CD14-positive monocyte (primary cell): ENCODE results near the gene PLEKHA8. TPM values are rescaled to one million over a fixed set of nuclear protein-coding genes. Genes with fewer than 3 reads are reported as not detected.

Source experiments
- DNase-seq, 3 donors: peaks; one replicate each; pipeline ENCODE4 v3.0.0-alpha.2; 2011 to 2022
- H2AFZ ChIP-seq: 2 replicates; pipeline ENCODE4 v1.6.0; 2012; ENCODE audit warnings: mild to moderate bottlenecking, low read depth, low read length, inconsistent platforms; ENCODE audit not compliant: insufficient read depth, poor library complexity, severe bottlenecking
- H3K27ac ChIP-seq, 2 donors: 1 replicate in 1 of 2; 2 replicates in 1 of 2; pipeline ENCODE4 v1.5.1; 2012 to 2013; ENCODE audit warnings: low read length in 2 of 2, control low read depth in 1 of 2, inconsistent platforms in 1 of 2, low read depth in 1 of 2, mild to moderate bottlenecking in 1 of 2
- H3K27me3 ChIP-seq, 2 donors: one replicate each; pipeline versions ENCODE4 v1.6.0 to v1.6.1; 2011 to 2013; ENCODE audit warnings: low read length in 2 of 2; ENCODE audit not compliant: control insufficient read depth in 2 of 2, insufficient read depth in 2 of 2
- H3K36me3 ChIP-seq, 2 donors: replicated peaks in 1 of 2; 1 replicate in 1 of 2; 2 replicates in 1 of 2; pipeline versions ENCODE4 v1.5.1 to v1.6.1; 2012 to 2013; ENCODE audit warnings: low read length in 2 of 2, control low read depth in 1 of 2, inconsistent platforms in 1 of 2, mild to moderate bottlenecking in 1 of 2; ENCODE audit not compliant: insufficient read depth in 2 of 2, control insufficient read depth in 1 of 2
- H3K4me1 ChIP-seq, 2 donors: 1 replicate in 1 of 2; 2 replicates in 1 of 2; pipeline versions ENCODE4 v1.5.1 to v1.6.1; 2012 to 2013; ENCODE audit warnings: low read length in 2 of 2, control low read depth in 1 of 2, inconsistent platforms in 1 of 2, mild to moderate bottlenecking in 1 of 2, moderate library complexity in 1 of 2; ENCODE audit not compliant: insufficient read depth in 2 of 2, control insufficient read depth in 1 of 2
- H3K4me2 ChIP-seq: replicated peaks from 2 replicates; pipeline ENCODE3; 2012; ENCODE audit warnings: low read length, moderate library complexity, mild to moderate bottlenecking; ENCODE audit not compliant: poor library complexity, severe bottlenecking; ENCODE audit errors: extremely low read depth
- H3K4me3 ChIP-seq, 3 experiments: fragments of 200-600 bp in 1 of 3; sonication (generic) in 1 of 3; replicated peaks in 1 of 3; 1 replicate in 2 of 3; 2 replicates in 1 of 3; pipeline ENCODE4 v1.5.1; 2011 to 2013; ENCODE audit warnings: low read length in 3 of 3, mild to moderate bottlenecking in 3 of 3, control low read depth in 2 of 3, low read depth in 2 of 3, inconsistent platforms in 1 of 3, moderate library complexity in 1 of 3
- H3K79me2 ChIP-seq: 2 replicates; pipeline ENCODE4 v1.6.0; 2012; ENCODE audit warnings: mild to moderate bottlenecking, control low read depth, inconsistent platforms, low read length, moderate library complexity; ENCODE audit not compliant: insufficient read depth
- H3K9ac ChIP-seq: 2 replicates; pipeline ENCODE4 v1.6.0; 2017; ENCODE audit warnings: low read length, mild to moderate bottlenecking; ENCODE audit not compliant: insufficient read depth, poor library complexity, severe bottlenecking
- H3K9me3 ChIP-seq, 2 donors: replicated peaks in 1 of 2; 1 replicate in 1 of 2; 2 replicates in 1 of 2; pipeline versions ENCODE4 v1.5.1 to v1.6.1; 2012 to 2013; ENCODE audit warnings: low read length in 2 of 2, control low read depth in 1 of 2; ENCODE audit not compliant: control insufficient read depth in 1 of 2, insufficient read depth in 1 of 2
- H4K20me1 ChIP-seq: 2 replicates; pipeline ENCODE4 v1.6.0; 2012; ENCODE audit warnings: mild to moderate bottlenecking, low read length, control low read depth, moderate library complexity; ENCODE audit not compliant: insufficient read depth
- H3K27ac Mint-ChIP-seq, 7 donors: one replicate each; pipeline ENCODE4 v1.8.0; 2020; ENCODE audit warnings: mild to moderate bottlenecking in 7 of 7, mixed read lengths in 7 of 7, moderate library complexity in 6 of 7, inconsistent platforms in 2 of 7
- H3K27me3 Mint-ChIP-seq, 3 donors: one replicate each; pipeline ENCODE4 v1.8.0; 2021 to 2022; ENCODE audit warnings: low read depth in 3 of 3, mild to moderate bottlenecking in 3 of 3, mixed read lengths in 3 of 3, moderate library complexity in 3 of 3, inconsistent platforms in 1 of 3
- H3K36me3 Mint-ChIP-seq, 2 donors: one replicate each; pipeline ENCODE4 v1.8.0; 2020; ENCODE audit warnings: mixed read lengths in 2 of 2, inconsistent platforms in 1 of 2, mild to moderate bottlenecking in 1 of 2
- H3K4me1 Mint-ChIP-seq: one replicate; pipeline ENCODE4 v1.8.0; 2020; ENCODE audit warnings: mild to moderate bottlenecking, mixed read lengths
- H3K4me3 Mint-ChIP-seq, 2 donors: one replicate each; pipeline ENCODE4 v1.8.0; 2020; ENCODE audit warnings: mild to moderate bottlenecking in 2 of 2, mixed read lengths in 2 of 2, moderate library complexity in 1 of 2
- H3K9me3 Mint-ChIP-seq, 7 donors: one replicate each; pipeline ENCODE4 v1.8.0; 2020 to 2022; ENCODE audit warnings: mixed read lengths in 7 of 7, mild to moderate bottlenecking in 6 of 7, moderate library complexity in 6 of 7, inconsistent platforms in 2 of 7
- WGBS: methylation state at CpG from one replicate; pipeline ENCODE4 v1.1.5; 2013; ENCODE audit warnings: missing lambda C conversion rate; ENCODE audit not compliant: insufficient coverage; 5-methylcytosine and 5-hydroxymethylcytosine counted together
- intact Hi-C, 2 donors: fragments of 100-400 bp; cut with micrococcal nuclease; formaldehyde crosslinking; loops; one replicate each; pipeline versions ENCODE4 v1.15.0 to v1.15.1; 2023
- polyA plus RNA-seq, 3 donors: library from polyadenylated mRNA; depleted of rRNA in 1 of 3; unstranded in 2 of 3; stranded (reverse) in 1 of 3; fragments of 300-500 nt in 2 of 3; fragments of >200 nt in 1 of 3; fragmentation: Illumina TruSeq in 2 of 3; gene quantifications; 1 replicate in 2 of 3; 2 replicates in 1 of 3; pipeline ENCODE4 v1.2.3, GENCODE V29; 2012 to 2021
- TF ChIP-seq, protein P1 (sequence below): fragments of 200-600 bp; IDR thresholded peaks from one replicate; pipeline ENCODE4 v1.8.0; 2022; ENCODE audit warnings: antibody characterized with exemption, mild to moderate bottlenecking

Gene PLEKHA8
- polyA plus RNA-seq, 3 donors: 2.4 to 2.7 (median 2.6) TPM

DNA sequence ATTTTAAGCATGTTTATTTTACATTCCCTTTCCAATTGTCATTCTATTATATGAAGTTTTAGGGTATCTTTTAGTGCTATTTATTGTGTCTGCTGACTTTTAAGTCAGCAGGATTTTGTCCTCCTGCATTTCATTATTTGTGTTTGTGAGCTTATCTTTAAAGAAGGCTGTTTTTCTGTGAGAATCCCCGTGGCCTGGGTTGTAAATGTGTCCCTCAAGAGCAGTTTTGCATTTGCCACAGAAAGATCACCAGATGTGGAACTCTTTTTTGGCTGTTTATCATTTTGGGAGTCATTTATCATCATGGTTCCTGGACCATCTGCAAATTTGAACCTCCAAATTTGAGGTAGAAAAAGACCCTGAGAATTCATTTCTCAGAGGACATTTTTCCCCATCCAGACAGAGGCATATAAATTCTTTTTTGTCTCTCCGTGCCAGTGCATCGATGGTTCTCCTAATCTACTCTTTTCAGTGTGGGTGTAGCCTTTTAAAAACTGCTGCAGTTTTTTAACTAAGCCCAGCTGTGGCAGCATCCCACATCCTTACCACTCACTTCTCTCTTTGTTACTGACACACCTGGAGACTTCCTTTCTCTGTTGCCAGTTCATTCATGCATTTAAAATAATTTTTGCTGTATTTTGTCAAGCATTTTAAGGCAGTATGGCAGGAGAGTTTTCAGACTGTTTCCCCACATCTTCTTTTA, 86.5 kb downstream of the PLEKHA8 start:
- Histone ChIP-seq H3K27ac (no peak overlapping the region), H2AFZ (no peak overlapping the region), H3K4me2 (no peak overlapping the region), H3K27me3 (no peaks in the 10 kb centered on the region), H3K4me3 (no peak overlapping the region), H3K4me1 (no peaks in the 10 kb centered on the region), H3K9me3 (peaks cover 11 to 16% of the 10 kb centered on the region in 2 donors), H3K79me2 (no peaks in the 10 kb centered on the region), H3K36me3 (no peaks in the 10 kb centered on the region), H4K20me1 (no peaks in the 10 kb centered on the region), H3K9ac (no peak overlapping the region)
- H3K27me3 Mint-ChIP-seq: peaks cover 0 to 2% (median 0%) of the 10 kb centered on the region in 3 donors
- TF ChIP-seq, protein P1, sequence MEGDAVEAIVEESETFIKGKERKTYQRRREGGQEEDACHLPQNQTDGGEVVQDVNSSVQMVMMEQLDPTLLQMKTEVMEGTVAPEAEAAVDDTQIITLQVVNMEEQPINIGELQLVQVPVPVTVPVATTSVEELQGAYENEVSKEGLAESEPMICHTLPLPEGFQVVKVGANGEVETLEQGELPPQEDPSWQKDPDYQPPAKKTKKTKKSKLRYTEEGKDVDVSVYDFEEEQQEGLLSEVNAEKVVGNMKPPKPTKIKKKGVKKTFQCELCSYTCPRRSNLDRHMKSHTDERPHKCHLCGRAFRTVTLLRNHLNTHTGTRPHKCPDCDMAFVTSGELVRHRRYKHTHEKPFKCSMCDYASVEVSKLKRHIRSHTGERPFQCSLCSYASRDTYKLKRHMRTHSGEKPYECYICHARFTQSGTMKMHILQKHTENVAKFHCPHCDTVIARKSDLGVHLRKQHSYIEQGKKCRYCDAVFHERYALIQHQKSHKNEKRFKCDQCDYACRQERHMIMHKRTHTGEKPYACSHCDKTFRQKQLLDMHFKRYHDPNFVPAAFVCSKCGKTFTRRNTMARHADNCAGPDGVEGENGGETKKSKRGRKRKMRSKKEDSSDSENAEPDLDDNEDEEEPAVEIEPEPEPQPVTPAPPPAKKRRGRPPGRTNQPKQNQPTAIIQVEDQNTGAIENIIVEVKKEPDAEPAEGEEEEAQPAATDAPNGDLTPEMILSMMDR: no peak
- peaks cover 0 to 2% of the 10 kb centered on the region in 2 donors for H3K36me3 Mint-ChIP-seq
- intact Hi-C loops: no loop called here
- WGBS: 100% methylated on average over 1 of the region's 3 CpGs
- DNase-seq: no peak
- no peak overlapping the region for H3K27ac Mint-ChIP-seq
- H3K4me1 Mint-ChIP-seq: no peaks in the 10 kb centered on the region
- H3K9me3 Mint-ChIP-seq: peaks cover 9 to 23% (median 17%) of the 10 kb centered on the region in 7 donors
- no peak overlapping the region for H3K4me3 Mint-ChIP-seq

DNA sequence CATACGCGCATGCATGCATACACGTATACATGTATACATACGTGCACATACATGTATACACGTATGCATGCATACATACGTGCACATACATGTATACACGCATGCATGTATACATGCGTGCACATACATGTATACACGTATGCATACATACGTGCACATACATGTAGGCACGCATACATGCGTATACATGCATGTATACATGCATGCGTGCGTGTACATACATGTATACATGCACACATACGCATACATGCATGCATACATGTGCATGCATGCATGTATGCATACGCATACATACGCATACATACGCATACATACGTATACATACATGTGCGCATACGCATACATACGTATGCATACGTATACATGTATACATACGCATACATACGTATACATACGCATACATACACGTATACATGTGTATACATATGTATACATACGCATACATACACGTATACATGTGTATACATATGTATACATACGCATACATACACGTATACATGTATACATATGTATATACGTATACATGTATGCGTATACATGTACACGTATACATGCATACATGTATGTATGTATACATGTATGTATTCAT, 87.6 kb downstream of the PLEKHA8 start:
- peaks cover 8 to 16% (median 13%) of the 10 kb centered on the region in 7 donors for H3K9me3 Mint-ChIP-seq
- TF ChIP-seq, protein P1: no peak
- H3K4me3 Mint-ChIP-seq: no peak overlapping the region
- Histone ChIP-seq H3K9ac (no peak overlapping the region), H2AFZ (no peak overlapping the region), H3K36me3 (no peaks in the 10 kb centered on the region), H3K27me3 (no peaks in the 10 kb centered on the region), H3K4me3 (no peak overlapping the region), H3K9me3 (peaks cover 10 to 16% of the 10 kb centered on the region in 2 donors), H3K79me2 (no peaks in the 10 kb centered on the region), H3K27ac (no peak overlapping the region), H3K4me2 (no peak overlapping the region), H4K20me1 (no peaks in the 10 kb centered on the region), H3K4me1 (no peaks in the 10 kb centered on the region)
- H3K27ac Mint-ChIP-seq: no peak overlapping the region
- WGBS: 91% methylated on average over 25 of the region's 34 CpGs
- H3K27me3 Mint-ChIP-seq: peaks cover 0 to 2% (median 0%) of the 10 kb centered on the region in 3 donors
- DNase-seq: no peak
- peaks cover 4% of the 10 kb centered on the region for H3K4me1 Mint-ChIP-seq
- intact Hi-C loops: no loop called here
- H3K36me3 Mint-ChIP-seq: peaks cover 0 to 2% of the 10 kb centered on the region in 2 donors
